NOMO-1 (cell line): ENCODE measurements around the gene PHTF2.
A peak's percentile ranks its signal among the peaks of the same experiment; 100 is the strongest.

Experiments used
- DNase-seq, 2 experiments: peaks; one replicate each; lab custom pipeline; 2025; ENCODE audit not compliant: unreplicated experiment in 2 of 2; lab: John Stamatoyannopoulos, UW

PHTF2 gene

DNA sequence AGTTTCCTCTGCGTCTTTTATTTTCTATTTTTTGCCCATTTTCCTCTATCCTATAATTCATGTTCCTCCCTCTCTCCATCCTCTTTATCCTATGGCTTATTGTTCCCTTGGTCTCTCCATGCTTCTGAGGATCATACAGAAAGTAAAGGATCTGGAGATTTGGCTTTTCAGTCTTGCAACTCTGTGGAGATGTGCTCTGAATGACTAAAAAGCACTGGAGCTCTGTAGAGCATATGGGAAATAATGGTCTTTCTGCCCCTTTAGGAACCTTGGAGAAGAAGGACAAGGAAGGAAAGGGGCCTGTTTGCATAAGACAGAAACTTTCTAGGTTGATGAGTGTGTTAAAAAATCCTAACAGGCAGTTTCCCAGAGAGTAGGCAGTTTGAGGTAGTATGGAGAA lies 120.1 kb downstream of the PHTF2 start:
- no peak for DNase-seq

DNA sequence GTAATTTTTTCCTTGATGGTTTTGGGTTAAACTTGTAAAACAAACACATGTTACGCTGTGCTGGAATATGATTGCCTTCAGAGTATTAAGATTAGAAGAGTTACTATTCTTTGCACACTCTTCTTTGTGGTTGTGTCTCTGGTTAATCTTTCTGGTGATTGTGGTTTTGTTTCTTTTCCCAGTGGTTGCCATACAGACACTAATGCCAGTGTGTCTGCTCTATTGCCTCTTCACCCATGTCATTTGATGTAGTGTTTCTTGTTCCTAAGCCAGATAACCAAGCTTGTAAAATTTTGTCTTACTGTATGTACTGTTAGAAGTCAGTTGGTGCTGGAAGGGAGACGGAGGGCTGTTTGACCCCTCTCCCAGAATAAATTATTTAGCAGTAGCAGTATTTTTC lies 124.8 kb downstream of the PHTF2 start:
- no peak for DNase-seq

DNA sequence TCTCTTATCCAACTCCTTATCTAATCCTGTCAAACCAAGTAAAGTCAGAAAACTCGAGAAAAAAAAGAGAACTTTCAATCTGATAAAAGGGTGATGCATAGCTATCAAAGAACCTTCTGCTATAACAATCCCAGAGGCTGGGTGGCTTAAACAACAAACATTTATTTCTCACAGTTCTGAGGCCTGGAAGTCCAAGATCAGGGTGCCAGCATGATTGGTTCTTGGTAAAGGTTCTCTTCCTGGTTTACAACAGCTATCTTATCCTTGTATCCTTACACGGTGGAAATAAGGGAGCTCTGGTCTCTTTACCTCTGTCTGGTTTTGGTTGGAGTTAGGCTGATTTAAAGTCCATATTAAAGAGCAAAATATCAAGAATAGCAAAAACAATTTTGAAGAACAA lies 131.9 kb downstream of the PHTF2 start:
- no peak for DNase-seq

DNA sequence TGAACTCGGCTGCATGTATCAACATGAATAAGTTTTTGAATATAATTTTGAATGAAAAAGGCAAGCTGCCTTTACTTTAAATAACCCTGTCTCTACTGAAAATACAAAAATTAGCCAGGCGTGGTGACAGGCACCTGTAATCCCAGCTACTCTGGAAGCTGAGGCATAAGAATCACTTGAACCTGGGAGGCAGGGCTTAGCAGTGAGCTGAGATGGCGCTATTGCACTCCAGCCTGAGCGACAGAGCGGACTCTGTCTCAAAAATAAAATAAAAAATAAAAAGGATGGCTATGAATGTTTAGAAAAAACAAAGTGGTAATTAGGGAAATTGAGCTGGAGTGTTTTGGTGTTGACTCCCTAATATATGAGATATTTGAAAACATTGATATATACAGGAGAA lies 133.3 kb downstream of the PHTF2 start:
- DNase-seq: no peak

DNA sequence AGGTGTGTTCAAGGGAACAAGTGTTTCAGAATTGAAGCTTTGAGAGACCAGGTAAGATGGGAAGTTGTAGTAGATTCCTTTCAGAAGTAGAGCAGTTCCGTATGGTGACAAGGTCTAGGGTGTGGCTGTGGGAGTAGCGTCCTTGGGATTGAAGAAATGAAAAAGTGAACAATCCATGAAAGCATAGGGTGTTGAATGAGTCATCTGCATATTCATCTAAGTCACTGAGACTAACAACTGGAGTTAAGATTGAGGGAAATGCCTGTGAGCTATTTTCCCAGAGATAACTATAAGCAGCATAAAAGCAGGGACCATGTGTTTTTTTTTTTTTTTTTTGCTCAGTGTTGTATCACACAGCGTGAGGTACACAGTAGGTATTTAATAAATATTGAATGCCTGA lies 134.8 kb downstream of the PHTF2 start:
- no peak for DNase-seq

DNA sequence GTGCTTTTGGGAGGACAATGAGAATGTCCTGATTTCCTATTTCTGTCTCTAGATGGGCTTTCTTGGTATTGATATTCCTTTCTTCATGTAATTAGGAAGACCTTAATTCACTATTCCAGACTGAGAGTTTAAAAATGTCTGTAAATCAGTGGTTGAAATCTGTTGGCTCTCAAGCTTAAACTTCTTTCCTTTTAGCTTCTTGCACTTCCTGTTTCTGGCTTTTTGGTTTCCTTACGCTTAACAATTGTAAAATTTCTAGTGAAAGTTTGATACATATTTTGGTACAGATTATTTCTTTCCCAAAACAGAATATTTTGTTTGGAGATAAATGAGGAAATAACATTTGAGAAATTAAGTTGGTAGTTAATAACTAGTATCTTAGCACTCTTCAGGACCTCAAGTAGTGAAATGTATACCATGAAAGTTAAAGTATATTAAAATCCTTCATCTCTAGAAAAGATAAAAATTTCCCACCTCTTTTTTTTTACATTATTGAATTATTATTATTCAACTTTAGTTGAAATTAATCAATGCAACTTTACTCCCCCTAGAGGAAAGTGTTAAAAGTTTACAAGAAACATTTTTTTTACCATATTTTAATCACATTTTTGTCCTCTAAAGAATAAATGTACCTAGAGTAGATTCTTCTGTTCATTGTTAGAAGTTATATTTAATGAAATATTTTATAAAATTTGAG lies 137.2 kb downstream of the PHTF2 start:
- DNase-seq: peak; percentile 56 to 88

DNA sequence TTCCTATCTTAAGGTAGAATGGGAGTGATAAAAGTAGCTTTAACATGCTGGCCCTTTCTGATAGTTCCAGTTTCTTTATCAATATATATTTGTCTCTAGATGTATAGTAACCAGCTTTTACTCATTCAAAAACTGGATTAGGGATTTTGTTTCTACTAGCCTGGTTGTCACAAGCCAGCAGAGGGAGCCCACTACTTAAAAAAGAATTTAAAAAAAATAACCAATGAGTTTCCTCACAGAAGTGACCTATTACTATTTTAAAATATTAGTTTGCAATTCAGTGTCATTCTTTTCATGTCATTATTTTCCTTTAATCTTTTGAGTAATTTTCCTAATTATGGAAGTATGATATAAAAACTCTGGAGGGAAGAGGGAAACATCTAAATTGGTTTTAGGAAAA lies 142.1 kb downstream of the PHTF2 start:
- DNase-seq: peak in 1 of 2 experiments; percentile 76

DNA sequence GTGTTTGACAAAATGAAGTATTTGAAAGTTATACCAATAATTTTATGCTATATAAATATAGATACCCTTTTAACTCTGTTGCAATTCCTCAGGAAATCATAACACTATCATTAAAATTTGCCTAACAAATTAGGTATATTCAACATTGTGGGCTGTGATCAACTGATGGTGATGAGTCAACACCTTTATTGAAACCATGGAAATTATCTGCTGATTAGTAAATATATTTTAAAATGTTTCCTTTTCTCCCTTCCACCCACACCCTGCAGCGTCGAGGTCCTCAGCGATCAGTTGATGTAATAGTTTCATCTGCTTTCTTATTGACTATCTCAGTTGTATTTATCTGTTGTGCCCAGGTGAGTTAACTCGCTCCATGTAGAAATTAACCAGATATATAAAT lies 143.9 kb downstream of the PHTF2 start:
- DNase-seq: no peak

DNA sequence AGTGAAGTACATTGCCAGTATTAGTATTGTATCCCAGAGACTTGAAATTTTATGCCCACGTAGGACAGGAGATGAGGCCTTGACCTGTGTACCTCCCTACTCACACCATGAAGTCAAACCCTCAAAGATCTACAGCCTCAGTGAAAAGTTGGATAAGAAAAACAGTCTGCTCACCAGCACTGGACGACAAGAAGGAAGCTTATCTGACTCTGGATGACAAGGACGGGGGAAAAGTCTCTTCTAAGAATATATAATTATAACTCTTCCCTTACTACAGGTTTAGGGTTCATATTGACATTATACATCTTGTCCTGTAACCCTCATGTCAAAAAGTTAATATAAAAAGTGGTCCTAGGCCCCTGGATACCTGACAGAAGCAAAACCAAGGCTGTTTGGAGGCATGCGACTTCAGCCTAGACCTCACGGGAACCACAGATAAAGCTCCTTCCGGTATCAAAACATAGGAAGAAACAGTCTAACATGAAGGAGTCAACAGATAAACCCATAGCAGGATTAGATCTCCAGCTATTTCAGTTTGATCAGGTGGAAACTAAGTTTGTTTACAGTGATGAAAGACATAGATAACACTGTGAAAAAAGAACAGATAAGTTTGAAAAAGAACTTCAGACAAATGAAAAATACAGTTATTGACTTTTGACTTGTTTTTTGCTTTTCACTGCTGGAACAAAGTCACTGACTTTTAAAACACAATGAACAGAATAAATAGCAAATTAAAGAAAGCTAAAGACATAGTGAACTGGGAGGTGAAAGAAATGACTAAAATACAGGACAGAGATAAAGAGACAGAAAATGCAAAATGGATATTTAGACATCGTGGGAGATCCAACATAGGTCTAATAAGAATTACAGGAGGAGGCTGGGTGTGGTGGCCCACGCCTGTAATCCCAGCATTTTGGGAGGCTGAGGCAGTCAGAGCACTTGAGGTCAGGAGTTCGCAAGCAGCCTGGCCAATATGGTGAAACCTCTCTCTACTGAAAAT lies 145.9 kb downstream of the PHTF2 start:
- DNase-seq: no peak

DNA sequence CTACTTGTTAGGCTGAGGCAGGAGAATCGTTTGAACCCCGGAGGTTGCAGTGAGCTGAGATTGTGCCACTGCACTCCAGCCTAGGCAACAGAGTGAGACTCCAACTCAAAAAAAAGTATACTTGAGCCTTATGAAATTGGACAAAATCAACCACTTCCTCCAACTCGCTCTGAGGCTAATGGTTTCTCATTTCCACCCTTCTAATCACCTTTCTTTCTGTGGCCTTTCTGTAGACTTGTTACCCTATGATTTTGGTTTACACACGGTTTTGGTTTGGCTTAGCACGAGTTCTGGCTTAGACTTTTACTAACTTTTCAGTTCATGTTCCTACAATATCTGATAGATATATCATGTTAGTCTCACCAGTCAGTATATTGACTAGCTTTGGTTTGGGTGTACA lies 152.0 kb downstream of the PHTF2 start:
- DNase-seq: no peak

DNA sequence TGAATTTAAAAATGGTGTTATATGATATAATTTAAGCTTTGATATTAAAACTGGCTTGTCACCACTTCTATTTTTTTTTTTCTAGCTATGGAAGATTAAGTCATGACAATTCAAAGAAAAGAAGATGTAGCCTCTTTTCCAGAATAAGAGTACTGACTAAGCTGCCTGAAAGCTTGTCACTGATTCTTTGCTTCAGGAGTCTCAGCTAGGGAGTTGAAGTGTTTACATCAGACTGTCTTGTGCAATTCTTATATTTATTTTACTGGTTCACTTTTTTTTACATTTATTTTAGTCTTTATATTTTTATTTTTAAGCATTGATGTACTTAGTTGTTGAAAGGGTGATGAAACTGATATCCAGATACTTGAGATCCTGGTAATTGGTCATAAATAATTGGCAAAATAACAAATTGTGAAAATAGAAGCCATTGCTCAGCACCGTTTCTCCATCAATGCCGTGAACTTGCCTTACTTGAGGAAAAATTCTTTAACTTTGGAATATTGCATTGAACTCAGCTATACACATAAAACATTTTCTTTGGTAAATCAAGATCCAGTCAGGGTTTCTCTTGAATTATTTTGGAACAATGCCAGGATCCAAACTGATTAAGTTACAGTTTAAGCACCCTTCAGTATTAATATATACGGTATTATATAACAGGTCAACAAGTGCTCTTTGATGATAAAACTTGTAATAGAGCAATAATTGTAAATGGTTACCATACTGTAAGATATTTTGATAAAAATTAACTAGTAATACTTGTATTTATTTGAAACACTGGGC lies 156.4 kb downstream of the PHTF2 start:
- no peak for DNase-seq

DNA sequence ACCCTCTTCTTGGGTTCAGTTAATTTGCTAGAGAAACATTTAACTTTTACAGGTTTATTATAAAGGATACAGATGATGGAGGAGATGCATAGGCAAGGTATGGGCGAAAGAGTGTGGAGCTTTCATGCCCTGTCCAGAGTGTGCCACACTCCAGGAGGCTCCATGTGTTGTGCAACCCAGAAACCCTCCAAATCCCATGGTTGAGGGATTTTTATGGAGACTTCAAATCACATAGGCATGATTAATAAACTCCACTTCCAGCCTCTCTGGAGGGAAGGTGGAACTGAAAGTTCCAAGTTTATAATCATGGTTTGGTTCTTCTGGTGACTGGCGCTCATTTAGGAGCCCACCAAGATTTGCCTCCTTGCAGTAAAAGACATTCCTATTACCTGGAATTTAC lies 159.9 kb downstream of the PHTF2 start:
- no peak for DNase-seq

DNA sequence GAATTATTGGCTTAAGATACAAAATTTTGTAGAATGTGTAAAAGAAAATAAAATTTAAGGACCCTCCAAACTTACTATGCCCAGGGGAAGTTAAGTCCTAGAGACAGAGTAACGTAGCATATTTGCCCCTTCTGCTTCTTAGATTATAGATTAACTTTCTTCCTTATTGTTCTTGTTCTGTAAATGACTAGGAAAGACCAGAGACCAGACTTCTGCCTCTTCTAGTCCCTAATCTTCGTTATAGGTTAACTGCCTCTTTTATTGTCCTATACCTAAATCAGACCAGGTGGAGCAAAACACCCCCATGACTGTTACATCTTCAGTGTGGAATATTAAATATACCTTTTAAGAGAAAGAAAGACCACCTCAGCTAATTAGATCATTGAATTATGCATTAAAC lies 160.5 kb downstream of the PHTF2 start:
- no peak for DNase-seq

DNA sequence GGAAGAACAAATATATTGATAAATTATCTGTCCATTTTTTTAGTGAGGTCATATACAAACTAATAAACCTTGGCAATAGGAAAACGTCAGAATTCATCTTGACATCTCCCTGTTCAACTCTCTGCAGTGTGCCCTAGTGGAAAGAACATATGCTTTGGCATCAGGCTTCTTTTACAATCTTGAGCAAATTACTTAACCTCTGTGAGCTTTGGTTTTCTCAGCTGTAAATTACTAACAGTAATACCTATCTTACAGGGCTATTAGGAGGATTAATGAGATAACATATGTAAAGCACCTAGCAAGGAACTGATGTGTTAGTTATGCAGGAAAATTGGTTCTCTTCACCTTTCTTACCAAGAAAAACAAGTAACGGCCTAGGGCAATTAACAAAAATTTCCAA lies 161.8 kb downstream of the PHTF2 start:
- no peak for DNase-seq

DNA sequence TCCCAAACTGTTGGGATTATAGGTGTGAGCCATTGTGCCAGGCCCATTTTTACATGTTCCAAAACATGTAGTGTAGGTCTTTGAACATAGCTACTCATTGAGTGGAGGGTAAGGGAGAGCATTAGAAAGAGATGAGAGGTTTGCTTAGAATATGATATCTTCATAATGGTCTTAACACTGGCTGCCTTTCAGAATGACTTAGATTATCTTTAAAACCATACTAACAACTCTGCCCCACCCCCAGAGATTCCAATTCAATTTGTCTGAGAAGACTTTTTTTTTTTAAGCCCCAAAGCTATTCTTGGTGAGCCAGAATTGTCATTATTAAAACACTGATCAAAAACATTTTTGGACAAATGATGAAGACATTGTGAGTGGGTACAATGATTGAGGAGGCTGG lies 168.9 kb downstream of the PHTF2 start:
- no peak for DNase-seq

DNA sequence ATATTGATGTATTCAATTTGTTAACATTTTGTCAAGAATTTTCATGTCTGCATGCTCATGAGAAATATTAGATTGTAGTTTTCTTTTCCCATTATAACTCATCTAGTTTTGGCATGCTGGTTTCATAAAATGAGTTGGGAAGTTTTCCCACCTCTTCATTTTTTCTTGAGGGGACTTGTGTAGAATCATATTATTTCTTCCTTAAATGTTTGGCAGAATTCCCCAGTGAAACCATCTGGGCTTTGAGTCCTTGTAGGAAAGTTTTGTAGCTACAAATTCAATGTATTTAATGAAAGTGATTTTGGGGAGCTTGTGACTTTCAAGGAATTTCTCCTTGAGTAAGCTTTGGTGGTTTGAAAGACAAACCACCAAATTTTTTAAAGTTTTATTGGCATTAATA lies 173.2 kb downstream of the PHTF2 start:
- DNase-seq: no peak

DNA sequence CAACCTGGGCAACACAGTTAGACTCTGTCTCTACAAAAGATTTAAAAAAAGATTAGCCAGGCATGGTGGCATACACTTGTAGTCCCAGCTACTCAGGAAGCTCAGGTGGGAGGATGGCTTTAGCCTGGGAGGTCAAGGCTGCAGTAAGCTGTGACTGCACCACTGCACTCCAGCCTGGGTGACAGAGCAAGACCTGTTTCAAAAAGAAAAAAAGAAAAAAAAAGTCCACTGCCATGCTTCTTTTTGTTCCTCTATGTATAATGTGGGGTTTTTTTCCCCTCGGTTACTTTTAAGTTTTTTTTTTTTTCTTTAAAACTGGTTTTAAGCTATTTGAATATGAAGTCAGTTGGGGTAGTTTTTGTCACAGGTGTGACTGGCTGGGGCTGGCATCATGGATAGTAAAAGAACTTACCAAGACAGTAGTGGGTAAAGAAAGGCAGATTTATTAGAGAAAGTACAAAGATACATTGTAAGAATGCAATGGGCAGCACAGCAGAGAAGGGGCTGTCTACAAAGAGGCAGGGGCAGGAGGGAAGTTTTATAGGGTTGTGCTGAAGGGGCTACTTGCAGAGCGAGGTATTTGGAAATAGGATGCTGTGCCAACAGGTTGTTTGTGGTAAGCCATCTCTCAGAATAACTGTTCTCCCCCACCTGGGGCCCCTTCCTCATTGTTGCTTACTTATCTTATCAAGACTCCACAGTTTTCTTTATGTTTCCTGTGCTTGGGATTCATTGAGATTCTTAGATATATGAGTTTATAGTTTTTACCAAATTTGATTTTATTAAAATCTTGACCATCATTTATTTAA lies 177.3 kb downstream of the PHTF2 start:
- DNase-seq: no peak

DNA sequence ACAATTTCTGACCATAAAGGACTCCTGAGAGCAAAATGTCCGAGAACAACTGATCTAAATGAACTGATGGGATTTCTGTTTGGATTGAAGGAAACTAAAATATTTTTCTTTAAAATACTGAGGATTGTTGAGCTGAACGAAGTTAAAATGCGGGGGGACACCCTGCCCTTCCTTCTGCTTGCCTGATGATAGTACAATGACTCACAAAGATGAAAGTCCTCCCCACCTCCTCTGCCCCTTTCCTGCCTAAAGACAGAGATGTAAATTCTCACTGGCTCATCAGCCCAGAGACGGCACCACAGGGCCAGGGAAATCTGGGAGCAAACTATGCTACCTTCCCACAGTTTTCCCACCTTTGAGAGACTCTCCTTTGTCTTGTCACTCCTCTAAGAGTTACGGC lies 180.6 kb downstream of the PHTF2 start:
- DNase-seq: no peak

DNA sequence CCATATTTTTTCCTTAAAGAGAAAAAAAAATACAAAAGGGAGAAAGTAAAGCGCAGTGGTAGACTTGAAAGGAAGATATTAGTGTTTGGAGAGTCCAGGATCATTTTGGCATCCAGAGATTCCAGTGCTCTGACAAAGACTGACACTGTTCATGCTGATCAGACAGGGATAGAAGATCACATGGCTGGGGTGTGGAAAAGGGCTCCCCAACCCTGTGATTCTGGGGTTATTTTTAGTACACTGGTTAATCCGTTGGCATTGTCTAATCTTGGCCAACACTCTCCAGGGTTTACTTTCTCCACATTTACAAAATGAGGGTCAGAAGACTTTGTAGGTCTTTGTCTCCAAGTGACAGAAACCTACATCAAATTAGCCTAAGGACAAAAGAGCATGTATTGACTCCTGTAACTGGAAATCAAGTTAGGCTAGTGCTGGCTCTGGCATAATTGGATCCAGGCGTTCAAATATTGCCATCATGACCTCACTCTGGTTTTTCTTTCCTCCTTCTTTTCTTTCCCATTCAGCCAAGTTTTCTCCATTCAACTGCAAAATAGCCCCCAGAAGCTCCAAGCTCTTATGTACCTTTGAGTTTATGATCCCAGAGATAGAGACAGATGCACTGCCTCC lies 181.6 kb downstream of the PHTF2 start:
- DNase-seq: no peak

DNA sequence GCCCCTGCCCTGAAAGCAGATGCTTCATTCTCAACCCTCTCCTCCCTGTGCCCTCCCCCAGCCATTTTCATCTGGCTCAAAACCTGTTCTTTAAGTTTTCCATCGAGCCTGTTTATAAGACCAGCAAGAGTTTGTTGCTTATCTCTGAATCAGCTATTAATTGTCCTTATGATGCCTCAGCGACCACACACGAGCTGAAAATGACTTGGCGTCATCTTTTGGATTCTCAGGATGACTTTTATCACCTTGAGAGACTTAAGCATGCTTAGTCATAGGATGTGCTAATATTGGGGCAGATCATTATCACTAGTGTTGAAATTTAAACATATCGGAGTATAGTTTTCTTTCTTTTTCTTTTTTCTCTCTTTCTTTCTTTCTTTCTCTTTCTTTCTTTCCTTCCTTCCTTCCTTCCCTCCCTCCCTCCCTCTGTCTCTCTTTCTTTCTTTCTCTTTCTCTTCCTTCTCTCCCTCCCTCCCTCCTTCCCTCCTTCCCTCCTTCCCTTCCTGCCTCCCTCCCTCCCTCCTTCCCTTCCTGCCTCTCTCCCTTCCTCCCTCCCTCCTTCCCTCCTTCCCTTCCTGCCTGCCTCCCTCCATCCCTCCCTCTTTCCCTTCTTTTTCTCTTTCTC lies 184.5 kb downstream of the PHTF2 start:
- no peak for DNase-seq
